A673 (cell line): ENCODE results near the gene GGTA1.

ENCODE experiments used
- CTCF ChIP-seq: fragments of 300-800, 200-600 bp; sonication (generic); conservative IDR thresholded peaks from 2 replicates; pipeline ENCODE4 v1.5.1; 2017; ENCODE audit warnings: low read depth, mild to moderate bottlenecking, antibody characterized with exemption, low read length, moderate library complexity, mixed read lengths
- EZH2 ChIP-seq: fragments of 200-600 bp; sonication (generic); IDR thresholded peaks from 2 replicates; pipeline ENCODE4 v1.6.1; 2017; ENCODE audit warnings: borderline replicate concordance, low read depth, mild to moderate bottlenecking, mixed read lengths, antibody characterized with exemption, low read length; ENCODE audit not compliant: poor library complexity, severe bottlenecking

DNA sequence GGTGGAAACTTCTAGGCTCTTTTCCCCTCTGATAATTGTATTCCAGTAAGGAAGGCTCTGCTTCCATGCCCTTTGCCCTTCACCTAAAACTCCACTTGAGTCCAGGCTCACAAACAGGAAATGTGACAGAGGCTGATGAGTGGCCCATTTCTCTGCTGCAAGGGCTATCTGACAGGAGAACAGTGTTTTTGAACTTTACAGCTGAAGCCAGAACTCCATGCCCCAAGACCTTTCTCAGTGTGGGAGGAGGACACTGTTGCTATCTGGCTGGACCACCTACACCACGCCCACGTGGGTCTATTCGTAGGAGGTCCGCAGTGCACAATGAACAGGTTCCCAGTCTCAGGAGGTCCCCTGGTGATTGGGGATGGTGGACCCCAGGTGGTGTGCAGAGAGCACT, 13.6 kb downstream of the GGTA1 start:
- TF ChIP-seq CTCF (no peak), EZH2 (no peak)
